Skeletal muscle cell (primary cell): ENCODE measurements around the gene SLAIN1.
A peak's percentile ranks its signal among the peaks of the same experiment; 100 is the strongest.

Source experiments
- DNase-seq: peaks from one replicate; pipeline ENCODE4 v3.0.0-alpha.2; 2010; ENCODE audit warnings: low read depth
- H3K4me3 ChIP-seq: 2 replicates; pipeline ENCODE4 v1.5.1; 2011; ENCODE audit warnings: low read depth, mild to moderate bottlenecking, control low read depth, low read length, moderate library complexity

The SLAIN1 gene

DNA sequence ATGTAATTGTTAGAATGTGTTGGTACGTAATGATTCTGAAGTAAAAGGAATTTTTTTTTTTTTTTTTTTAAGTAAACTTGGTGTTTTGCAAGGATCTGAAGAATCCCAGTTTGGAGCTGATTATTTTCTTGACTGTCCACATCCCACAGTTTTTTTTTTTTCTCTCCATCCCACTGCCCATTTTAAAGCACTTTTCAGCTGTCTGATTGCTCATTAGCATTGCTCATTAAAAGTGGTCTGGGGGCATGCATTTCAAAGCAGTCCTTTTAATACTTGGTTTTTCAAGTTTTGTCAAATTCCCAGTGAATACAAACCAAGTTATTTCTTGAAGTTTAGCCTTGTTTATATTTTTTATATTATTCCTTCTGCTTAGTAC, 44.1 kb downstream of the SLAIN1 start:
- no peak for DNase-seq

DNA sequence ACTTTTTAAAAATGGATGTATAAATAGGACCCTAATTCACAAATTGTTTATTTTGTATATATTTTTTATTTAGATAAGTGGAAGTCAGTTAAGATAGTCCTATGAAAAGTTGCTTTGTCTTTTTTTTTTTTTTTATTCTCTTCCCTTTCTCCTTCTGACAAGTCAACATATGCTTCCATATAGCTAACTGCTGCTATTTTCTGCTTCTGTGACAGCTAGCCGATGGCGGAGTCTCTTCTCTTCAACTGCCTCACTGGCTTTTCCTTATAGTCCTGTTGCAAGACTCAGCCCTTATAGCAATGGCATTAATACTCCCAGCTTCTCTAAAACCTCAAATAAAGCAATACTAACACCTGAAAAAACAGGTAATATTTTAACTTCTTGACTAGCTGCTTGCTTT, 45.3 kb downstream of the SLAIN1 start:
- H3K4me3 ChIP-seq, result no peak overlapping the region
- DNase-seq, result no peak

More for the DNA sequence above, 44.1 kb downstream of the SLAIN1 start:
- no peak overlapping the region for H3K4me3 ChIP-seq

DNA sequence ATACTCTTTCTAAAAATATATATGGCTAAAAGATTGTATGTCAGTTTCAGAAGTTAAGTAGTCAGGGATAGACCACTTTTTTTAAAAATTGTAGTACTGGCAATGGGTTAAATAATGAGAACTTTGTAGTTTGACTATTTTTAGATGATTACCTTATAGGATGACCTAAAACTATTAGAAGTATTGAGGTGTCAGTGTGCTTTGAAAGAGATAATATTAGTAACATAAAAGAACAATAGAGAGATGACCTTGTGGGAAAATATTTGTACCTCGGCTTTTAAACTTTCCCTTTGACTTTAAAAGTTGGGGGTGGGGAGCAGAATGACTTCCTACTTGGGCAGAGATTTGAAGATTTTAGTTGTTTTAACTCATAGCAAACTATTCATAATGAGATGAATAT, 48.3 kb downstream of the SLAIN1 start:
- DNase-seq, result no peak
- no peak overlapping the region for H3K4me3 ChIP-seq

DNA sequence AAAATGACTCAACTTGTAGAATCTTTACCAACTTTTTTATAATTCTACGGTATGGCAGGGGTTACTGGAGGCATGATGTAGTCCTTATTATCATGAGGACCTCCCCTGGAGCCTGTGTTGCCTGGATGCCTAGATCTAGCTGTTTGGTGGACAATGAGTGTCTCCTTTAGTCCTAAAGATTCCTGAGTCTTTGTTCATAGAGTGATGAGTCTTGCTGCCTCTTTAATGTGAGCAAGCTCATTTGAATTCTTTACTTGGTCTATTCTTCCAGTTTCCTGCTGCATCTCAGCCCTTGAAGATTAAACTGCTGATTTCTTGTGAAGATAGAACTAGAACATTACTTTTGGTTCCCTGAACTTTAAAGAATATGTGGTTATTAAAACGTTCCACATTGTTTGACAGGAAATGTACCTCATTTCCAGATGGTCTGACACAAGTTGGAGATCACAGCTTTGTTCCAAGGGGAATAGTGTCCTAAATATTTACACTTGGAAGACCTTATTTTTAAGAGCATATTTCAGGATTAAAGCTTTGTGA, 51.9 kb downstream of the SLAIN1 start:
- no peak for DNase-seq

DNA sequence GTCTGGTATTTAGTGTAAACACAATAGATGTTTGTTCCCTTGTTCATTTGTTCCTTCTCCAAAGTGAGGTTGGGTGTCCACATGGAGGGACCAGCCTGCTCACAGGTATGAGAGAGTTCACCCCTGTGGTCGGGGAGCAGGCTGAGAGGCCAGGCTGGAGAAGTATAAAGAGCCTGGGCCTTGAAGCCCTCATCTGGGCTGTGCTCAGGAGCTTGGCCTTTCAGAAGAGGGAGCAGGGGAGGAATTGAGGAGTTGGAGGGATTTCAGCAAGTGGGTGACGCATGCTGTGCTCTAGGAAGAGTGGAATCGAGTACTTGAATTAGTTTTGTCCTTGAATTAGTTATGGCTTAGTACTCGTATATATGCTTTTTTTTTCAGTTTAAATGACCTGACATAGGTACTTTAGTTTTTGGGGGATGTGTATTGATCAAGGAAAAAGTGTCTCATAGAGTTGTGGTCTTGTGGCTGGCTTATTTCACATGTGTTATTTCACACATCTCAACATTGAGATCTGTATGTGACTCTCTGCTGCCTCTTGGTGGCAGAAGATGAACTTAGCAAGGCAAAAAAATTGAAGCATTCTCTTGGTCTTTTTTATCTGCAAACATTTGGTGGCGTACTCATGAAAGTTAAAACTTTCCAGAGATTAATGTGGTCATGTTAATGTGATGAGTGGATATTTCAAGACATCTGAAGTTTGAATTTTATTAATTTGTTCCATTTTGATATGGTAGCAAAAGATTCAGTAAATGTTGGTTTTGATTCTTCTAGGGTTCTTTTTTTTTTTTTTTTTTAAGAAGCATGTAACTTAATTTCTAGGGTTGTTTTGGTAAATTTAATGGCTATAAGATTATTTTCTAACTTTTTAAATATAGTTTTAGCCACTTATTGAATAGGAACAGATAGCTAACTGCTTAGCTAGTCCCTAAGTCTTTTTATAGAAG, 54.3 kb downstream of the SLAIN1 start:
- no peak overlapping the region for H3K4me3 ChIP-seq
- peak; percentile 5 for DNase-seq

More for the DNA sequence above, 51.9 kb downstream of the SLAIN1 start:
- H3K4me3 ChIP-seq, result no peak overlapping the region

DNA sequence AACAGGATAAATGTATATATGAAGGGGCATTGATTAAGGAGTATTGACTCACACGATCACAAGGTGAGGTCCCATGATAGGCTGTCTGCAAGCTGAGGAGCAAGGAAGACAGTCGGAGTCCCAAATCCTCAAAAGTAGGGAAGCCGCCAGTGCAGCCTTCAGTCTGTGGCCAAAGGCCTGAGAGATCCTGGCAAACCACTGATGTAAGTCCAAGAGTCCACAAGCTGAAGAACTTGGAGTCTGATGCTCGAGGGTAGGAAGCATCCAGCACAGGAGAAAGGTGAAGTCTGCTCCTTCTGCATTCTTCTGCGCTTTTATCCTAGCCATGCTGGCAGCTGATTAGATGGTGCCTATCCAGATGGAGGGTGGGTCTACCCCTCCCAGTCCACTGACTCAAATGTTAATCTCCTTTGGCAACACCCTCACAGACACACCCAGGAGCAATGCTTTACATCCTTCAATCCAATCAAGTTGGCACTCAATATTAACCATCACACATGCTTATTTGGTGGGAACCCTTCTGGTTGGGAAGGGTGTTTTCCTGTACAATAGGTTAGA, 55.1 kb downstream of the SLAIN1 start:
- DNase-seq, result no peak
- H3K4me3 ChIP-seq, result no peak overlapping the region

DNA sequence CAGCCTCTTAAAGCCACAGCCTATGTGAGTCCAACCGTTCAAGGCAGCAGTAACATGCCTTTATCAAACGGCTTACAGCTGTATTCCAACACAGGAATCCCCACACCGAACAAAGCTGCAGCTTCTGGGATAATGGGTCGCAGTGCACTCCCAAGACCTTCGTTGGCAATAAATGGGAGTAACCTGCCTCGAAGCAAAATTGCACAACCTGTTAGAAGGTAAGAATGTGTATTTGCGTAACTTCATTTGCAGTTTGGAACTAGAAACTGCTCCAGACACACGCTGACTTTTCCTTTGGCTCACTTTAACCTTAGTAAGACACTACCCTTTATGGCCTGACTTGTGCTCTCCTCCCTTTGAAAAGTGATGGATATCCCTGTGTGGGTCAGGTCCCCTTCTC, 63.4 kb downstream of the SLAIN1 start:
- no peak for DNase-seq
- no peak overlapping the region for H3K4me3 ChIP-seq

DNA sequence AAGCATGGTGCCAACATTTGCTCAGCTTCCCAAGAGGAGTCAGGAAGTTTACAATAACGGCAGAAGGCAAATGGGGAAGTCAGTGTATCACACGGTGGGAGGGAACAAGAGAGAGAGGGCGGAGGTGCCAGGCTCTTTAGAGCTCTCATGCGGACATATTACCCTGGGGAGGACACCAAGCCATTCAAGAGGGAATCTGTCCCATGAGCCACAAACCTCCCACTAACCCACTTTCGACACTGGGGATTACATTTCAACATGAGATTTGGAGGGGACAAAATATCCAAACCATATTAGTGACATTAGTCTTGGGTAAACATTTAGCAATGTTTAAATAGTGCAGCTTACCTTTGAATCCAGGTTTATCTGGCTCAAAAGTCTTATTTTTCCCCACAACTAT, 69.9 kb downstream of the SLAIN1 start:
- H3K4me3 ChIP-seq, result no peak overlapping the region
- DNase-seq, result no peak

DNA sequence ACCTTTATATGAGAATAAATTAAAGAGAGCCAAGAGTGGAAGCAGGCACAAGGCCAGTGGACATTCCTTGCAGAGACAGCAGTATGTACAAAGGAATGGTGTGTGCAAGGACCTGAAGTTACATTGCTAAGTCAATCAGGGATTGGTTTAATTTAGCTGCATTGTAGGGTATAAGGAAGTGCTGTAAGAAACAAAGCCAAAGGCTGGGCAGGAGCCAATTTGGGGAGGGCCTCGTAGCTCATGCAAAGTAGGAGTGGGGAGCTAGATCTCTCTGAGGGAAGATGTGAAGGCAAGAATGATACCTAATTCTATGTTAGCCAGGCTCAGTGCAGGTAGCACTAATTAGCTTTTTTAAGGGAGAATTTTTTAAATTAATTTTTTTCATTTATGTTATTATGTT, 76.7 kb downstream of the SLAIN1 start:
- H3K4me3 ChIP-seq, result no peak overlapping the region
- no peak for DNase-seq

DNA sequence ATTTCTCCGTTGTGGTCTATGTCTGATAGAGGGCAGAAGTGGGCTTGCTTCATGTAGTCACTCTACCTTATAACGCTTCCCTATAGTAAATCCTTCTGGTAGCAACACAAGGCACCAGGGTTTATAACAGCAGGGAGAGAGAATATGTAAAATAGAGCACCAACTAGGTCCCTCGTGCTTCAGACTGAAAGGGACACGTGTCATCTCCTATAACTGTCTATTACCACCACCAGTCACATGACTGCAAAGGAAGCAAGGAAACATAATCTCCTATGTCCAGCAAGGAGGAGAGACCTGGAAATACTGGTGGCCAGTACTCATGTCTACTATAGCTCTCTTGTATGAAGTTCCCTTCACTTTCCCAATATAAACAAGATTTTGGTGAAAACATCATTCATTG, 79.2 kb downstream of the SLAIN1 start:
- DNase-seq, result no peak
- no peak overlapping the region for H3K4me3 ChIP-seq

DNA sequence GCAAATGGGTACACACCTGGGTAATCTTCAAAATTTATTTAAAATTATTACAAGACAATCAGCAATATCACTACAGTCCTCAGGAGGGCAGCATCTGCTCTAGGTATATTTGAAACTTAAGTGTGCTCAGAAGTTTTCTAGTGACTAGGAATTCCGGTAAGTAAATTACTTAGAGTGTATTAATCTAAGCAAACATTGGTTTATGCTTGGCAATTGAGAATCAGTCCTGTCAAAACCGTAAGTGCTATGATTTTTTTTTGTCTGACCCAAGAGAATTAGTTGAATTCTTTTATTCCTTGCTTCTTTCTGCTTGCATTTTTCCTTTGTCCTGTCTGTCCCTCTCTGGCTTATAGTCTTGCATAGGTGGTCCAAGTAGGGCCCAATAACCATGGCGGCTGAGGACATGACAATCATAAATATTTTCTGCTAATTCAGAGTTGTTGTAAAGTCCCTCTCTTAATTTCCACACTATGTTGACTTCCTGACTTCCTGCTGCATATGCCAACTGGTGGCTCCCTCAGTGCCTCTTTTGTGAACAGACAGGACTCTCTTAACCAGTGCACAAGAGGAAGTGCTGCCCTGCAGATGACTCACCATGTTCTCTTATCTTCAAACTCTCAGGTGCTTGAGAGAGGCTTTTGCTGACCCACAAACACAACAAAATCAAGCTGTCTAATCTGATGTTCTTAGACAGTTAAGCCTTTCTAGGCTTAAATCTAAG, 82.2 kb downstream of the SLAIN1 start:
- DNase-seq, result peak; percentile 32
- H3K4me3 ChIP-seq, result no peak overlapping the region

DNA sequence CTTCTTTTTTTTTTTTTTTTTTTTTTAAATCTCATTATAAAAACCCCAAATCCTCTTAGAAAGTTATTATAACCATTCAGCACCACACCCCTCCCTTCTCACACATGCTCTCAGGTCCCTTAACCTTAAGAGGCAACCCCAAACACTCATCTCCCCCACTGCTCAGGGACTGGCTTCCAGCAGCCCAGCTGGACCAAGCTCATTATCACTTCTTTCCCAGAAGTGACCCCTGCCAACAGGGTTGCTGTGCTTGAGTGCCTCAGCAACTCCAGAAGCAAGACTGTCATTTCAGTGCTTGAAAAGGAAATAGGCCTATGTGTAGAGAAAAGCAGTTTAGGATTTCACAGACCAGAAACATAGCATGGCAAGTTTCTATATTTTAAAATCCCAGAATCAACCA, 84.3 kb downstream of the SLAIN1 start:
- no peak for DNase-seq
- H3K4me3 ChIP-seq, result no peak overlapping the region

DNA sequence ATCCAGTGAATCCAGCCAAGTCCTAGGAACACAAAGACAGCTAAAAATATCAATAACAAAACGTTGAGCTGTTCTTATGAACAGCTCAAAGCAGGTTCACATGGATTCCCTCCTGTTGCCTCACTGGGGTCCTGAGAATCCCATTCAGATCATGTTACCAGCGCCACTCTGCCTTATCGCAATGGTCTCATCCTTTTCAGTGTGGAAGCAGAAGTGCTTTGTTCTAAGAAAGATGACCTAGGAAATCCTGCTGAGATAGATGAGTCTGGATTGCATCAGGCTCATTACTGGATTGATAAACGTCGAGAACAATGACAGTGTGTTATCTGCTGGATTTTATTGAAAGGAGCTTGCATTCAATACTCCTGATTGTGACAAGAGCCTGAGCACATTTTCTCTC, 87.0 kb downstream of the SLAIN1 start:
- DNase-seq, result no peak
- H3K4me3 ChIP-seq, result no peak overlapping the region

DNA sequence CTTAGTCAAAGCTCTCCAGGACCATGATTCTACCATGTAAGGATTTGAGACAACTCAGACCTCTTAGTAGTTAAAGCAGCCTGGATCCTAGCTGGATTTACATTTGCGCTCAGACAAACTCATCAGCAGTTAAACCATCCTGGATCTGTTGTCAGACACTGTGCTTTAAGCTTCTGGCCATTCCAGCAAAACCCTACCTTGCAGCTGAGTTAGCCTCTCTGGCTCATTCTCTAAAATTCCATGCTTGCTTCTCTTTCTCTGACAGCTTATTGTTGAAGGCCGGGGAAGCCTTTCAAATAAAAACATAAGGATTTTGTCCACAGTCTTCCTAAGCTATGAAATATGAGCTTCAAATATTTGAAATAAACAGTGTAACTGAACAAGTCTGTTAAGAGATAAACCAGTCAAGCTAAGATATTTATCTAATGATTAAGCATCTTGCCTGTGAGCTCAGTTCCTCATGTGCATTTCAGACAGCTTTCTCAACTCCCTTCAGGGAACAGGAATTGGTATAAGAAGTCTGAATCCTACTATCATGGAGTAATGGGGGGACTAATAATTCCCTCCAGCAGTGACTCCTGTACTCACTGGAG, 89.3 kb downstream of the SLAIN1 start:
- H3K4me3 ChIP-seq, result no peak overlapping the region
- DNase-seq, result no peak

DNA sequence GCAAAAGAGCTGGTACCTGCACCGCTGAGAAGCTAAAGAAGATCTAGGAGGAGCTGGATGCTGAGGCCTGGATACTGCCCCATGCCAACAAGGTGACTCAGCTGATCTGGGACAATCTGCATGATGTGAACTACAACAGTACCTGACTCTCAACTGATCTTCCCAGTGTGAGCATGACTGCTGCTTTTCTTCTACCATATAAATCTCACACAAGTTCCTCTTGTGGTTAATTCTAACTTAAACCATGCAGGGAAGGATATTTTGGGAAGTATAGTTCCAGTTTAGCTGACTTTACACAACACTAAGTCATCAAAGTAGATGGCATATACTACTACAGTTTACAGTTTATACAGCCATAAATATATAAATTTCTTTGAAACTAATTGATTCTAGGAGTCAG, 91.9 kb downstream of the SLAIN1 start:
- DNase-seq, result no peak
- no peak overlapping the region for H3K4me3 ChIP-seq

DNA sequence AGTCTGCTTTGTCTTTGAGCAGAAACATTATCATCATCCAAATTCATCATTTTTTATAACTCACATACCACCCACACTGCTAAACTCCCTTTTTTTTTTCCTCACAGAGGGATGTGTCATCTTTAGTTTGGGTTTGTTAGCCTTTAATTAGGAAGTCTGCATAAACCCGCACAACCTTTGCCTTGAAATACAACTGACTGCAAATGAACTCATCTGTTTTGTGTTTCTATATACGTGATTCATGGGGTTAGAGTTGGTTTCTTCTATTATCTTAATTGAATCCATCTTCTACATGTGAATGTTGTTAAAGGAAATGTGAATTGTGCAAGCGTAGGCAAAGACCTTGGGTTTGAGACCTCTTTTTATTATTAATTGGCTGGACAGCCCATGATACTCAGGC, 102.7 kb downstream of the SLAIN1 start:
- no peak overlapping the region for H3K4me3 ChIP-seq
- DNase-seq, result no peak

DNA sequence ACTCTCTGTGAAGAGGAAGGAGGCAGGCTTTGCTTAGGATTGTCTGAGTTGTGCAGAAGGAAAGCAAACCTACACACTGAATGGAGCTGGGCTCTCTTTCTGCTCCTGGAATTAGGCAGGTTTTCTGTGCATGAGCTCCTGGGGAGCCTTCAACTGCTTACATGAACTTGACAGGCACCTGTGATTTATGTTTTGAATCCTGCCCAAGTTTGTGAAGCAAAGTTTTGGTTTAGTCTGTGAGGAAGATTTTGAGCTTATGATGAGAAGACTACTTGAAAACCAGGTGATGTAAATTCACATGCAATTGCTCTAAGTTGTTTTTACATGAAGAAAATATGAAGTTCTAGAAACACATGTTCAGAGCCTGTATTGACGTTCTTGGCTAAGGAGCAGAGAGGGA, 109.0 kb downstream of the SLAIN1 start:
- H3K4me3 ChIP-seq, result no peak overlapping the region
- DNase-seq, result no peak

DNA sequence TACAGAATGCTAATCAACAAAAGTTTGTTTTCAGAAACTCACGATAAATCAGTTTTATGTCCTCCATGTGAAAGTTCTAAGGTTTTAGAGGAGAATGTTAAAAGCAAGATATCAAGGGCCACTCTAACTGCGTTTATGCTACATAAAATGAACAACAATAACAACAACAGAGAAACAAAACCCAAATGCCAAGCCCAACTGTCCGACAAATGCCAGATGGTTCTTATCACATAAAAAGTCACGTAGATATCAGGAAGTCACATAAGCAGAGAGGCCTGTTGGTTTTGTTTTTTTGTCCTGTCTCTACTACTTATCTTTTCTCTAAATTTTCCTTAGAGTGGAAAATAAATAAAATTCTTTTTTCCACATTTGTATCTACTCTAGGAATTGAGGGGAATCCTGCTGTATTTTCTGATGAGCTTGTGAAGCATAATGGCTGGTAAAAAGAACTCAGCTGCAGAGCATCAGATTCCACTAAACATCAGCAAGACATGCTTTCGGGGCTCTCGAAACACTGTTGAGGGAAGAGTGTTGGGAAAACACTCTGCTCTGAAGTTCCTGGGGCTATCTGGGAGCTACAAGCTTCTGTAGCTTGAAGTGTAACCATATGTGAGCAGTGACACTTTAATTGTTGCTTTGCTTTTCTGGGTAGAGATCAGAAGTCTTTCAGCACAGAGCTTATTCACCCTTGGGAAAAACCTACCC, 110.1 kb downstream of the SLAIN1 start:
- H3K4me3 ChIP-seq, result no peak overlapping the region
- no peak for DNase-seq

DNA sequence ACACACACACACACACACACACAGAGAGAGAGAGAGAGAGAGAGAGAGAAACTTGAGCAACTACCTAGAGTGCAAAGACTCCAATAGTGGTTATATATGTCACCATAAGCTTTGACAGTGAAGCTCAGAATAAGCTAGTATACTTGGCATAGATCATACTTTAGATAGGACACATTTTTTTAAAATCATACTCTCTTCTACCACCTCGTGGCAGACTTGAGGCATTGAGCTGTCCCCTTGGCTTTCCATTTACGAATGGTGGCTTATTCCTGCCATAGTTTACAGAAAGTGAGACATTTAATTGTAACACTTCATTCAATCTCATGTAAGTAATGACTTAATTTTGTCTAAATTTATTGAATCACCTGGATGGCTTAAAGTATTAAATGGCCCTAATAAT, 112.9 kb downstream of the SLAIN1 start:
- peak; percentile 14 for DNase-seq
- H3K4me3 ChIP-seq, result no peak overlapping the region
